ENCODE data around the gene SLC35F6. TPM values are rescaled to one million over a fixed set of nuclear protein-coding genes. Genes with fewer than 3 reads are reported as not detected.

Gene SLC35F6
- total RNA-seq, 3 donors from 2014 or later: 32.8 to 57.3 (median 55.1) TPM

DNA sequence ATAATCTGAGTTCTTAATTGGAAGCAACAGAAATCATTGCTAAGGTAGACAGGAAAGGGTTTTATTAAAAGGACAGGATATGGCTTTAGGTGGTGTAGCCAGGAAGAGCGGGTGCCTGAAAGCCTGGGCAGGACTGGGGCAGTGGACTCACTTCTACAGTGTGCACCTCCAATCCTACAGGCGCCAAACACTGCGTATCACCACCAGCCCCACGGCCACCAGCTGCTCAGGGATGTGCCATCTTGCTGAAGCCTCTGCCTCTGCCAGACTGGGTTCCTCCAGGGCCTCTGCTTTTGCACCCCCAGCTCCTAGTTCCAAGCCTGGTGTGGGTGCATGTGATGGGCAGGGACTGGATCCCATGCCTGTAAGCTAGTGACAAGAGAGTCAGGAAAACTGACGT is 54.2 kb downstream of the SLC35F6 start:
- H3K4me3 ChIP-seq: no peak overlapping the region
- TF ChIP-seq POLR2A (IDR thresholded peaks at IDR 0.05) (no peak), POLR2AphosphoS5 (IDR thresholded peaks at IDR 0.05) (no peak), CTCF (IDR thresholded peaks at IDR 0.05) (no peak)
- DNase-seq (ENCODE audit: low spot score in 2 of 2): no peak
- H3K27me3 ChIP-seq: peaks cover 0 to 4% of the 10 kb centered on the region in 2 donors
- no peaks in the 10 kb centered on the region for H3K36me3 ChIP-seq
- intact Hi-C loops (cut with DNase I; ENCODE audit: low total_unique reads): no loop called here
- H3K9me3 ChIP-seq: no peaks in the 10 kb centered on the region
- no peaks in the 10 kb centered on the region for H3K4me1 ChIP-seq
- H3K27ac ChIP-seq: no peak overlapping the region

- H3K27ac ChIP-seq: no peak overlapping the region
- no peaks in the 10 kb centered on the region for H3K4me1 ChIP-seq
- H3K4me3 ChIP-seq: no peak overlapping the region
- H3K9me3 ChIP-seq: no peaks in the 10 kb centered on the region
- H3K27me3 ChIP-seq: peaks cover 0 to 4% of the 10 kb centered on the region in 2 donors
- no peaks in the 10 kb centered on the region for H3K36me3 ChIP-seq
- intact Hi-C loops (cut with DNase I; ENCODE audit: low total_unique reads): no loop called here
- DNase-seq (ENCODE audit: low spot score in 2 of 2): no peak
- TF ChIP-seq CTCF (IDR thresholded peaks at IDR 0.05) (no peak), POLR2A (IDR thresholded peaks at IDR 0.05) (no peak), POLR2AphosphoS5 (IDR thresholded peaks at IDR 0.05) (no peak)
Measured at GRCh38 chr2:26818972-26819371, 54.9 kb downstream of the SLC35F6 start.

GRCh38 chr2:26820932-26821331 is 56.8 kb downstream of the SLC35F6 start:
- no peak for DNase-seq (ENCODE audit: low spot score in 2 of 2)
- H3K4me1 ChIP-seq: no peaks in the 10 kb centered on the region
- intact Hi-C loops (cut with DNase I; ENCODE audit: low total_unique reads): no loop called here
- H3K27me3 ChIP-seq: peaks cover 0 to 4% of the 10 kb centered on the region in 2 donors
- H3K27ac ChIP-seq: no peak overlapping the region
- no peak overlapping the region for H3K4me3 ChIP-seq
- H3K36me3 ChIP-seq: no peaks in the 10 kb centered on the region
- TF ChIP-seq POLR2AphosphoS5 (IDR thresholded peaks at IDR 0.05) (no peak), CTCF (IDR thresholded peaks at IDR 0.05) (no peak), POLR2A (IDR thresholded peaks at IDR 0.05) (no peak)
- H3K9me3 ChIP-seq: no peaks in the 10 kb centered on the region

DNA sequence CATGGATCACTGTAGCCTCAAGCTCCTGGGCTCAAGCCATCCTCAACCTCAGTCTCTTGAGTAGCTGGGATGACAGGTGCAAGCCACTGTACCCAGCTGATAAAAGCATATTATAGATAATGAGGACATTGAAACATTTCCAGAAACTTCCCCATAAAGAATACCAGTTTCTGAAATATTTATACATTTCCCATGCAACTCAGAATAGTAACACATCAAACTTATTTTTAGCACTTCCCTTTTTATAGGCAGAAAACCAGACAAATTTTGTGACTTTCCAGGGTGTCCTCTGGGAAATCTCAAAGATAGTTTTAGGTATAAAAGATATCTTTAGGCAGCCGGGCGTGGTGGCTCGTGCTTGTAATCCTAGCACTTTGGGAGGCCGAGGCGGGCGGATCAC is 58.8 kb downstream of the SLC35F6 start:
- TF ChIP-seq POLR2AphosphoS5 (IDR thresholded peaks at IDR 0.05) (no peak), POLR2A (IDR thresholded peaks at IDR 0.05) (no peak), CTCF (IDR thresholded peaks at IDR 0.05) (no peak)
- Histone ChIP-seq H3K36me3 (no peaks in the 10 kb centered on the region), H3K4me3 (no peak overlapping the region), H3K27me3 (no peaks in the 10 kb centered on the region), H3K27ac (no peak overlapping the region), H3K9me3 (no peaks in the 10 kb centered on the region), H3K4me1 (no peaks in the 10 kb centered on the region)
- intact Hi-C loops (cut with DNase I; ENCODE audit: low total_unique reads): no loop called here
- no peak for DNase-seq (ENCODE audit: low spot score in 2 of 2)

Other genes starting within 250 kb of the SLC35F6 start
- gene CIB4, start 122.9 kb upstream of the SLC35F6 start, total RNA-seq: not detected
- gene KCNK3, start 71.6 kb upstream of the SLC35F6 start, total RNA-seq: 1 to 10 TPM in 2 of 3 donors, under 1 TPM in 1; 0.59 to 2.3 (median 1.4) TPM
- under 1 TPM in 1 of 3 donors, not detected in 2; 0.64 TPM for gene CENPA, start 21.8 kb downstream of the SLC35F6 start, total RNA-seq
- not detected for gene DPYSL5, start 83.8 kb downstream of the SLC35F6 start, total RNA-seq
- gene MAPRE3, start 206.4 kb downstream of the SLC35F6 start, total RNA-seq: 10 to 100 TPM; 10.6 to 21.3 (median 19.9) TPM

All from breast epithelium (tissue), 4 donors.